HepG2 (cell line): Measurements from ENCODE around the gene DUS1L. TPM values are rescaled to one million over a fixed set of nuclear protein-coding genes. Genes with fewer than 3 reads are reported as not detected.

ENCODE experiments used
- ARNT2 ChIP-seq: sonication (generic); formaldehyde crosslinking; IDR thresholded peaks from 2 replicates; pipeline ENCODE4 v1.8.0; 2022; ENCODE audit warnings: mild to moderate bottlenecking, low read depth, missing genetic modification reagents, moderate library complexity
- ATRX ChIP-seq: sonication (generic); formaldehyde crosslinking; IDR thresholded peaks from 2 replicates; pipeline ENCODE4 v1.4.0; 2020; ENCODE audit warnings: missing genetic modification reagents, borderline replicate concordance
- DZIP1 ChIP-seq: sonication (generic); formaldehyde crosslinking; IDR thresholded peaks from 2 replicates; pipeline ENCODE4 v1.5.0; 2020; ENCODE audit warnings: mild to moderate bottlenecking, missing genetic modification reagents
- HES4 ChIP-seq: sonication (generic); formaldehyde crosslinking; IDR thresholded peaks from 2 replicates; pipeline ENCODE4 v1.9.0; 2021; ENCODE audit warnings: mild to moderate bottlenecking, missing genetic modification reagents, borderline replicate concordance
- PRDM10 ChIP-seq: sonication (generic); formaldehyde crosslinking; IDR thresholded peaks from 2 replicates; pipeline ENCODE4 v1.4.0; 2020; ENCODE audit warnings: low read depth, missing genetic modification reagents
- RFXANK ChIP-seq: IDR thresholded peaks from 2 replicates; pipeline ENCODE4 v1.6.1; 2016
- TSC22D2 ChIP-seq: sonication (generic); formaldehyde crosslinking; IDR thresholded peaks from 2 replicates; pipeline ENCODE4 v1.5.1; 2020; ENCODE audit warnings: missing genetic modification reagents, mild to moderate bottlenecking, borderline replicate concordance
- ZSCAN9 ChIP-seq: IDR thresholded peaks from 2 replicates; pipeline ENCODE4 v1.6.1; 2016; ENCODE audit warnings: borderline replicate concordance
- polyA plus RNA-seq, 8 experiments: library from polyadenylated mRNA; depleted of rRNA in 3 of 8; stranded (reverse) in 7 of 8; unstranded in 1 of 8; fragments of >200 nt; fragmentation: Illumina TruSeq in 4 of 8; extraction: Trizol in 4 of 8; gene quantifications; 2 replicates each; pipeline versions ENCODE4 v1.2.1 to v1.2.3, GENCODE V29; 2011 to 2016; ENCODE audit warnings: low read depth in 4 of 8, missing spikeins in 1 of 8, mixed read lengths in 1 of 8; ENCODE audit not compliant: insufficient read depth in 1 of 8
- total RNA-seq, 5 experiments: library from RNA; depleted of rRNA; stranded (reverse); fragments of >200 nt; fragmentation: Illumina TruSeq; extraction: Trizol; gene quantifications; 2 replicates each; pipeline ENCODE4 v1.2.3, GENCODE V29; 2016; ENCODE audit warnings: low read depth in 1 of 5
- TF ChIP-seq, protein P1 (sequence below): sonication (generic); formaldehyde crosslinking; IDR thresholded peaks from 2 replicates; pipeline ENCODE4 v1.5.1; 2020; ENCODE audit warnings: missing genetic modification reagents, mild to moderate bottlenecking, borderline replicate concordance
- TF ChIP-seq, protein P2 (sequence below): sonication (generic); formaldehyde crosslinking; IDR thresholded peaks from 2 replicates; pipeline ENCODE4 v1.5.0; 2020; ENCODE audit warnings: missing genetic modification reagents, mild to moderate bottlenecking, borderline replicate concordance
- TF ChIP-seq, protein P3 (sequence below): sonication (generic); formaldehyde crosslinking; IDR thresholded peaks from 2 replicates; pipeline ENCODE4 v1.8.1; 2022; ENCODE audit warnings: low read depth, mild to moderate bottlenecking, missing genetic modification reagents

Gene DUS1L
- total and polyA plus RNA-seq, 2 of the 13 experiments (the other 11 are each of a cell fraction or from before 2014, with no cell fraction given) = 81.0 to 109 TPM

- no peak for TF ChIP-seq DZIP1 (CRISPR knock-in tag)
- peak; percentile 79; the same call in 1 of the 2 replicates for TF ChIP-seq ARNT2
- TF ChIP-seq TSC22D2 (CRISPR knock-in tag) = no peak
- no peak for TF ChIP-seq RFXANK
- 0 out of 2 replicates have a peak, but pooled peaks have one; percentile 35 for TF ChIP-seq PRDM10 (CRISPR knock-in tag)
- TF ChIP-seq, protein P1, sequence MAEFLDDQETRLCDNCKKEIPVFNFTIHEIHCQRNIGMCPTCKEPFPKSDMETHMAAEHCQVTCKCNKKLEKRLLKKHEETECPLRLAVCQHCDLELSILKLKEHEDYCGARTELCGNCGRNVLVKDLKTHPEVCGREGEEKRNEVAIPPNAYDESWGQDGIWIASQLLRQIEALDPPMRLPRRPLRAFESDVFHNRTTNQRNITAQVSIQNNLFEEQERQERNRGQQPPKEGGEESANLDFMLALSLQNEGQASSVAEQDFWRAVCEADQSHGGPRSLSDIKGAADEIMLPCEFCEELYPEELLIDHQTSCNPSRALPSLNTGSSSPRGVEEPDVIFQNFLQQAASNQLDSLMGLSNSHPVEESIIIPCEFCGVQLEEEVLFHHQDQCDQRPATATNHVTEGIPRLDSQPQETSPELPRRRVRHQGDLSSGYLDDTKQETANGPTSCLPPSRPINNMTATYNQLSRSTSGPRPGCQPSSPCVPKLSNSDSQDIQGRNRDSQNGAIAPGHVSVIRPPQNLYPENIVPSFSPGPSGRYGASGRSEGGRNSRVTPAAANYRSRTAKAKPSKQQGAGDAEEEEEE (CRISPR knock-in tag) = 0 out of 2 replicates have a peak, but pooled peaks have one; percentile 15
- TF ChIP-seq, protein P2, sequence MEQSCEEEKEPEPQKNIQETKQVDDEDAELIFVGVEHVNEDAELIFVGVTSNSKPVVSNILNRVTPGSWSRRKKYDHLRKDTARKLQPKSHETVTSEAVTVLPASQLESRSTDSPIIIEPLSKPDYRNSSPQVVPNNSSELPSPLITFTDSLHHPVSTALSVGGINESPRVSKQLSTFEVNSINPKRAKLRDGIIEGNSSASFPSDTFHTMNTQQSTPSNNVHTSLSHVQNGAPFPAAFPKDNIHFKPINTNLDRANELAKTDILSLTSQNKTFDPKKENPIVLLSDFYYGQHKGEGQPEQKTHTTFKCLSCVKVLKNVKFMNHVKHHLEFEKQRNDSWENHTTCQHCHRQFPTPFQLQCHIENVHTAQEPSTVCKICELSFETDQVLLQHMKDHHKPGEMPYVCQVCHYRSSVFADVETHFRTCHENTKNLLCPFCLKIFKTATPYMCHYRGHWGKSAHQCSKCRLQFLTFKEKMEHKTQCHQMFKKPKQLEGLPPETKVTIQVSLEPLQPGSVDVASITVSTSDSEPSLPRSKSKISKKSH (CRISPR knock-in tag) = no peak
- peak; percentile 80; the same call in 1 of the 2 replicates for TF ChIP-seq ZSCAN9
- no peak for TF ChIP-seq HES4 (CRISPR knock-in tag)
- TF ChIP-seq ATRX (CRISPR knock-in tag) = no peak
- TF ChIP-seq, protein P3, sequence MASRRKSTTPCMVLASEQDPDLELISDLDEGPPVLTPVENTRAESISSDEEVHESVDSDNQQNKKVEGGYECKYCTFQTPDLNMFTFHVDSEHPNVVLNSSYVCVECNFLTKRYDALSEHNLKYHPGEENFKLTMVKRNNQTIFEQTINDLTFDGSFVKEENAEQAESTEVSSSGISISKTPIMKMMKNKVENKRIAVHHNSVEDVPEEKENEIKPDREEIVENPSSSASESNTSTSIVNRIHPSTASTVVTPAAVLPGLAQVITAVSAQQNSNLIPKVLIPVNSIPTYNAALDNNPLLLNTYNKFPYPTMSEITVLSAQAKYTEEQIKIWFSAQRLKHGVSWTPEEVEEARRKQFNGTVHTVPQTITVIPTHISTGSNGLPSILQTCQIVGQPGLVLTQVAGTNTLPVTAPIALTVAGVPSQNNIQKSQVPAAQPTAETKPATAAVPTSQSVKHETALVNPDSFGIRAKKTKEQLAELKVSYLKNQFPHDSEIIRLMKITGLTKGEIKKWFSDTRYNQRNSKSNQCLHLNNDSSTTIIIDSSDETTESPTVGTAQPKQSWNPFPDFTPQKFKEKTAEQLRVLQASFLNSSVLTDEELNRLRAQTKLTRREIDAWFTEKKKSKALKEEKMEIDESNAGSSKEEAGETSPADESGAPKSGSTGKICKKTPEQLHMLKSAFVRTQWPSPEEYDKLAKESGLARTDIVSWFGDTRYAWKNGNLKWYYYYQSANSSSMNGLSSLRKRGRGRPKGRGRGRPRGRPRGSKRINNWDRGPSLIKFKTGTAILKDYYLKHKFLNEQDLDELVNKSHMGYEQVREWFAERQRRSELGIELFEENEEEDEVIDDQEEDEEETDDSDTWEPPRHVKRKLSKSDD (CRISPR knock-in tag) = 0 out of 2 replicates have a peak, but pooled peaks have one; percentile 32
Measured at GRCh38 chr17:82021107-82021899, 44.3 kb downstream of the DUS1L start (continued).
